Measurements from ENCODE around the gene EYS.
"Not testable (repeated sequence)": the region's sequence is repeated elsewhere in the genome, so short reads cannot be mapped to it uniquely, and the experiment has no call there.

The EYS gene

GRCh38 chr6:65461121-65461520 lies 245.9 kb downstream of the EYS start:
- no peak overlapping the region for H3K4me3 ChIP-seq (ENCODE audit: low read length)
- no peak for TF ChIP-seq ZNF274 (IDR thresholded peaks at IDR 0.05; ENCODE audit: low read depth, low read length)

- TF ChIP-seq ZNF274 (IDR thresholded peaks at IDR 0.05; ENCODE audit: low read depth, low read length) = no peak
- no peak overlapping the region for H3K4me3 ChIP-seq (ENCODE audit: low read length)
Measured at GRCh38 chr6:65452333-65452732, 254.7 kb downstream of the EYS start.

- TF ChIP-seq ZNF274 (IDR thresholded peaks at IDR 0.05; ENCODE audit: low read depth, low read length) = no peak
- H3K4me3 ChIP-seq (ENCODE audit: low read length) = no peak overlapping the region
Measured at GRCh38 chr6:65450451-65450850, 256.6 kb downstream of the EYS start.

- TF ChIP-seq ZNF274 (IDR thresholded peaks at IDR 0.05; ENCODE audit: low read depth, low read length) = no peak
- no peak overlapping the region for H3K4me3 ChIP-seq (ENCODE audit: low read length)
Measured at GRCh38 chr6:65449926-65450325, 257.1 kb downstream of the EYS start.

GRCh38 chr6:65448866-65449265 lies 258.2 kb downstream of the EYS start:
- H3K4me3 ChIP-seq (ENCODE audit: low read length) = no peak overlapping the region
- no peak for TF ChIP-seq ZNF274 (IDR thresholded peaks at IDR 0.05; ENCODE audit: low read depth, low read length)

GRCh38 chr6:65436281-65436680 lies 270.7 kb downstream of the EYS start:
- TF ChIP-seq ZNF274 (IDR thresholded peaks at IDR 0.05; ENCODE audit: low read depth, low read length) = no peak
- H3K4me3 ChIP-seq (ENCODE audit: low read length) = no peak overlapping the region

GRCh38 chr6:65416621-65417020 lies 290.4 kb downstream of the EYS start:
- TF ChIP-seq ZNF274 (IDR thresholded peaks at IDR 0.05; ENCODE audit: low read depth, low read length) = no peak
- no peak overlapping the region for H3K4me3 ChIP-seq (ENCODE audit: low read length)

- H3K4me3 ChIP-seq (ENCODE audit: low read length) = no peak overlapping the region
- TF ChIP-seq ZNF274 (IDR thresholded peaks at IDR 0.05; ENCODE audit: low read depth, low read length) = no peak
Measured at GRCh38 chr6:65410309-65410708, 296.7 kb downstream of the EYS start.

- H3K4me3 ChIP-seq (ENCODE audit: low read length) = no peak overlapping the region
- TF ChIP-seq ZNF274 (IDR thresholded peaks at IDR 0.05; ENCODE audit: low read depth, low read length) = no peak
Measured at GRCh38 chr6:65402564-65402963, 304.5 kb downstream of the EYS start.

GRCh38 chr6:65399355-65400084 lies 307.5 kb downstream of the EYS start:
- no peak for TF ChIP-seq ZNF274 (IDR thresholded peaks at IDR 0.05; ENCODE audit: low read depth, low read length)

GRCh38 chr6:65398851-65399250 lies 308.2 kb downstream of the EYS start:
- no peak overlapping the region for H3K4me3 ChIP-seq (ENCODE audit: low read length)
- no peak for TF ChIP-seq ZNF274 (IDR thresholded peaks at IDR 0.05; ENCODE audit: low read depth, low read length)

More at GRCh38 chr6:65399355-65400084, 307.5 kb downstream of the EYS start:
- no peak overlapping the region for H3K4me3 ChIP-seq (ENCODE audit: low read length)

- TF ChIP-seq ZNF274 (IDR thresholded peaks at IDR 0.05; ENCODE audit: low read depth, low read length) = no peak
- no peak overlapping the region for H3K4me3 ChIP-seq (ENCODE audit: low read length)
Measured at GRCh38 chr6:65350530-65350929, 356.5 kb downstream of the EYS start.

- H3K4me3 ChIP-seq (ENCODE audit: low read length) = not testable (repeated sequence)
Measured at GRCh38 chr6:65302655-65303054, 404.4 kb downstream of the EYS start.

- no peak for TF ChIP-seq ZNF274 (IDR thresholded peaks at IDR 0.05; ENCODE audit: low read depth, low read length)
- no peak overlapping the region for H3K4me3 ChIP-seq (ENCODE audit: low read length)
Measured at GRCh38 chr6:65299236-65299635, 407.8 kb downstream of the EYS start.

- TF ChIP-seq ZNF274 (IDR thresholded peaks at IDR 0.05; ENCODE audit: low read depth, low read length) = no peak
Measured at GRCh38 chr6:65295812-65296211, 411.2 kb downstream of the EYS start.

GRCh38 chr6:65289491-65289890 lies 417.5 kb downstream of the EYS start:
- TF ChIP-seq ZNF274 (IDR thresholded peaks at IDR 0.05; ENCODE audit: low read depth, low read length) = no peak
- no peak overlapping the region for H3K4me3 ChIP-seq (ENCODE audit: low read length)

More at GRCh38 chr6:65295812-65296211, 411.2 kb downstream of the EYS start:
- H3K4me3 ChIP-seq (ENCODE audit: low read length) = no peak overlapping the region
